ENCODE results near the gene INVS. TPM values are rescaled to one million over a fixed set of nuclear protein-coding genes. Genes with fewer than 3 reads are reported as not detected.
"Not testable (repeated sequence)": the region's sequence is repeated elsewhere in the genome, so short reads cannot be mapped to it uniquely, and the experiment has no call there.

Gene INVS
- total and polyA plus RNA-seq, 2 donors (not counting 3 experiments of a cell fraction or from before 2014, with no cell fraction given) = 8.5 to 17.9 TPM

DNA sequence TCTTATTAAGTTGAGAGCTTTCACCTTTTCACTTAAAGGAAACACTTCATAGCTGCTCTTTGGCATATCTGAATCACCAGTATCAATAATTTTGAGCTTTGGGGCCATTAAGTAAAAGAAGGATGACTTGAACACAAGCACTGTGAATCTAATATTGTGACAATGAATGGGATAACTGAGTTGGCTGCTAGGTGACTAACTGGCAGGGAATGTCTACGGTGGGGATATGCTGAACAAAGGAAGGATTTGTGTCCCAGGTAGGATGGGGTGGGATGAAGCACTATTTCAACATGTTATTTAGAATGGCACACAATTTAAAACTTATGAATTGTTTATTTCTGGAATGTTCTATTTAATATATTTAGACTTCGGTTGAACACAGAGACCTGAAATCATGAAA, 130.1 kb downstream of the INVS start:
- DNase-seq (ENCODE audit: low read depth, low spot score) (no peak), FAIRE-seq (no peak)
- intact Hi-C loops (cut with micrococcal nuclease) = no loop called here
- no peak overlapping the region for H2AFZ ChIP-seq (ENCODE audit: low read depth, low read length)
- H3K27me3 ChIP-seq (ENCODE audit: control insufficient read depth in 2 of 2, insufficient read depth in 2 of 2, low read length in 2 of 2) = no peaks in the 10 kb centered on the region
- ChIA-PET CTCF (interaction anchor here (1.5 kb wide), 1 partner anchor 13 kb away, joined by 3 read pairs; no protein-coding TSS in a partner anchor), POLR2A (no interaction called here)
- TF ChIP-seq POLR2AphosphoS5 (IDR thresholded peaks at IDR 0.05; ENCODE audit: insufficient read depth, low read depth, low read length) = no peak
- no peaks in the 10 kb centered on the region for H3K36me3 ChIP-seq (ENCODE audit: control insufficient read depth in 2 of 2, extremely low read depth in 1 of 2, insufficient read depth in 2 of 2, low read length in 2 of 2)
- no peaks in the 10 kb centered on the region for H3K79me2 ChIP-seq (ENCODE audit: control insufficient read depth, insufficient read depth, low read length)
- no peak overlapping the region for H3K4me3 ChIP-seq (replicated peaks in 1 of 3; ENCODE audit: insufficient read depth in 1 of 3, low read depth in 1 of 3, low read length in 3 of 3)
- H4K20me1 ChIP-seq (replicated peaks; ENCODE audit: control insufficient read depth, extremely low read depth, insufficient read depth, low read length) = no peaks in the 10 kb centered on the region
- dilution Hi-C loops (cut with MboI; ENCODE audit: extremely low pct_ligation_motif_present, low sequenced_read_pairs) = no loop called here
- no peaks in the 10 kb centered on the region for H3K9me3 ChIP-seq (replicated peaks; ENCODE audit: control insufficient read depth, insufficient read depth, low read length)
- H3K4me1 ChIP-seq (ENCODE audit: control insufficient read depth, extremely low read depth, insufficient read depth, low read length) = no peaks in the 10 kb centered on the region
- H3K4me2 ChIP-seq (ENCODE audit: insufficient read depth, low read length) = no peak overlapping the region
- H3K9me1 ChIP-seq (replicated peaks; ENCODE audit: control insufficient read depth, extremely low read depth, insufficient read depth, low read length) = peaks cover 2% of the 10 kb centered on the region
- BruUV-seq (replicated peaks) = no TSS peak
- no peak overlapping the region for H3K9ac ChIP-seq (replicated peaks; ENCODE audit: extremely low read depth, insufficient read depth, low read length)
- H3K27ac ChIP-seq (ENCODE audit: insufficient read depth, low read depth, low read length) = no peak overlapping the region

DNA sequence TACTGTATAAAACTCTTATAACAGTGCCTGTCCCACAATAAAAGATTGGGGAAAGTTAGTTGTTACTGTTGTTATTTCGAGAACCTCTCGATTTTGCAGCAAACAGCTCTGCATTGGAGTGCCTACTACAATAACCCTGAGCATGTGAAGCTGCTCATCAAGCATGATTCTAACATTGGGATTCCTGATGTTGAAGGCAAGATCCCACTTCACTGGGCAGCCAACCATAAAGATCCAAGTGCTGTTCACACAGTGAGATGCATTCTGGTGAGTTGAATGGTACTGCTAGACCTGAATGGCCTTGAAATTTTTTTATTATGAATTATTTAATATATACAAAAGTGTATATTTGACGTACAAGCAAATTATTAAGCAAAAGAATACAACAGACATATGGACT, 130.5 kb downstream of the INVS start:
- H3K4me3 ChIP-seq (replicated peaks in 1 of 3; ENCODE audit: insufficient read depth in 1 of 3, low read depth in 1 of 3, low read length in 3 of 3) = no peak overlapping the region
- H3K27ac ChIP-seq (ENCODE audit: insufficient read depth, low read depth, low read length) = no peak overlapping the region
- ChIA-PET CTCF (interaction anchor here (1.5 kb wide), 1 partner anchor 13 kb away, joined by 3 read pairs; no protein-coding TSS in a partner anchor), POLR2A (no interaction called here)
- H3K4me1 ChIP-seq (ENCODE audit: control insufficient read depth, extremely low read depth, insufficient read depth, low read length) = no peaks in the 10 kb centered on the region
- H3K9me3 ChIP-seq (replicated peaks; ENCODE audit: control insufficient read depth, insufficient read depth, low read length) = no peaks in the 10 kb centered on the region
- FAIRE-seq (no peak), DNase-seq (ENCODE audit: low read depth, low spot score) (no peak)
- intact Hi-C loops (cut with micrococcal nuclease) = no loop called here
- no peaks in the 10 kb centered on the region for H4K20me1 ChIP-seq (replicated peaks; ENCODE audit: control insufficient read depth, extremely low read depth, insufficient read depth, low read length)
- no peak overlapping the region for H2AFZ ChIP-seq (ENCODE audit: low read depth, low read length)
- peaks cover 2% of the 10 kb centered on the region for H3K9me1 ChIP-seq (replicated peaks; ENCODE audit: control insufficient read depth, extremely low read depth, insufficient read depth, low read length)
- H3K79me2 ChIP-seq (ENCODE audit: control insufficient read depth, insufficient read depth, low read length) = no peaks in the 10 kb centered on the region
- dilution Hi-C loops (cut with MboI; ENCODE audit: extremely low pct_ligation_motif_present, low sequenced_read_pairs) = no loop called here
- TF ChIP-seq JUN (IDR thresholded peaks at IDR 0.05; ENCODE audit: borderline replicate concordance, insufficient read depth, insufficient read length, low read depth) = no peak
- no peak for TF ChIP-seq EZH2 (IDR thresholded peaks at IDR 0.05; ENCODE audit: borderline replicate concordance, low read depth, low read length, severe bottlenecking)
- TF ChIP-seq, protein P1, sequence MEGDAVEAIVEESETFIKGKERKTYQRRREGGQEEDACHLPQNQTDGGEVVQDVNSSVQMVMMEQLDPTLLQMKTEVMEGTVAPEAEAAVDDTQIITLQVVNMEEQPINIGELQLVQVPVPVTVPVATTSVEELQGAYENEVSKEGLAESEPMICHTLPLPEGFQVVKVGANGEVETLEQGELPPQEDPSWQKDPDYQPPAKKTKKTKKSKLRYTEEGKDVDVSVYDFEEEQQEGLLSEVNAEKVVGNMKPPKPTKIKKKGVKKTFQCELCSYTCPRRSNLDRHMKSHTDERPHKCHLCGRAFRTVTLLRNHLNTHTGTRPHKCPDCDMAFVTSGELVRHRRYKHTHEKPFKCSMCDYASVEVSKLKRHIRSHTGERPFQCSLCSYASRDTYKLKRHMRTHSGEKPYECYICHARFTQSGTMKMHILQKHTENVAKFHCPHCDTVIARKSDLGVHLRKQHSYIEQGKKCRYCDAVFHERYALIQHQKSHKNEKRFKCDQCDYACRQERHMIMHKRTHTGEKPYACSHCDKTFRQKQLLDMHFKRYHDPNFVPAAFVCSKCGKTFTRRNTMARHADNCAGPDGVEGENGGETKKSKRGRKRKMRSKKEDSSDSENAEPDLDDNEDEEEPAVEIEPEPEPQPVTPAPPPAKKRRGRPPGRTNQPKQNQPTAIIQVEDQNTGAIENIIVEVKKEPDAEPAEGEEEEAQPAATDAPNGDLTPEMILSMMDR (IDR thresholded peaks at IDR 0.05; ENCODE audit: extremely low read depth in 1 of 2, insufficient read depth in 1 of 2, low read depth in 1 of 2, low read length in 2 of 2) = no peak
- no peak for TF ChIP-seq POLR2A (IDR thresholded peaks at IDR 0.05; ENCODE audit: low read depth, low read length)
- TF ChIP-seq MYC (IDR thresholded peaks at IDR 0.05; ENCODE audit: low read depth, low read length) = no peak
- no peak for TF ChIP-seq POLR2AphosphoS5 (IDR thresholded peaks at IDR 0.05; ENCODE audit: insufficient read depth, low read depth, low read length)
- no peak for TF ChIP-seq GATA2 (IDR thresholded peaks at IDR 0.05; ENCODE audit: insufficient read depth, insufficient read length, low read depth, low read length)
- TF ChIP-seq FOS (IDR thresholded peaks at IDR 0.05; ENCODE audit: borderline replicate concordance, insufficient read depth, low read length) = no peak
- TF ChIP-seq, protein P2, sequence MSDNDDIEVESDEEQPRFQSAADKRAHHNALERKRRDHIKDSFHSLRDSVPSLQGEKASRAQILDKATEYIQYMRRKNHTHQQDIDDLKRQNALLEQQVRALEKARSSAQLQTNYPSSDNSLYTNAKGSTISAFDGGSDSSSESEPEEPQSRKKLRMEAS (IDR thresholded peaks at IDR 0.05; ENCODE audit: insufficient read depth, insufficient read length) = no peak
- H3K4me2 ChIP-seq (ENCODE audit: insufficient read depth, low read length) = no peak overlapping the region
- H3K36me3 ChIP-seq (ENCODE audit: control insufficient read depth in 2 of 2, extremely low read depth in 1 of 2, insufficient read depth in 2 of 2, low read length in 2 of 2) = no peaks in the 10 kb centered on the region
- no peak overlapping the region for H3K9ac ChIP-seq (replicated peaks; ENCODE audit: extremely low read depth, insufficient read depth, low read length)
- BruUV-seq (replicated peaks) = no TSS peak
- no peaks in the 10 kb centered on the region for H3K27me3 ChIP-seq (ENCODE audit: control insufficient read depth in 2 of 2, insufficient read depth in 2 of 2, low read length in 2 of 2)

DNA sequence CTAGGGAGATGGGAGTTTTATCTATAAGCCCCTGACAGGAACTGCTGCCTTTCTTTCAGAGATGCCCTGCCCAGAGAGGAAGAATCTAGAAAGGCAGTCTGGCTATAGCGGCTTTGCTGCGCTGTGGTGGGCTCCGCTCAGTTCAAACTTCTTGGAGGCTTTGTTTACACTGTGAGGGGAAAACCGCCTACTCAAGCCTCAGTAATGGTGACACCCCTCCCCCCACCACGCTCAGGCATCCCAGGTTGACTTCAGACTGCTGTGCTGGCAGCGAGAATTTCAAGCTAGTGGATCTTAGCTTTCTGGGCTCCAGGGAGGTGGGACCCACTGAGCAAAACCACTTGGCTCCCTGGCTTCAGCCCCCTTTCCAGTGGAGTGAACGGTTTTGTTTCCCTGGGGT, 137.9 kb downstream of the INVS start:
- H3K4me2 ChIP-seq (ENCODE audit: insufficient read depth, low read length); H3K9me1 ChIP-seq (replicated peaks; ENCODE audit: control insufficient read depth, extremely low read depth, insufficient read depth, low read length); intact Hi-C loops (cut with micrococcal nuclease); DNase-seq (ENCODE audit: low read depth, low spot score); dilution Hi-C loops (cut with MboI; ENCODE audit: extremely low pct_ligation_motif_present, low sequenced_read_pairs); FAIRE-seq; H3K4me3 ChIP-seq (replicated peaks in 1 of 3; ENCODE audit: insufficient read depth in 1 of 3, low read depth in 1 of 3, low read length in 3 of 3); H2AFZ ChIP-seq (ENCODE audit: low read depth, low read length); H4K20me1 ChIP-seq (replicated peaks; ENCODE audit: control insufficient read depth, extremely low read depth, insufficient read depth, low read length); H3K27me3 ChIP-seq (ENCODE audit: control insufficient read depth in 2 of 2, insufficient read depth in 2 of 2, low read length in 2 of 2); POLR2A ChIA-PET; H3K4me1 ChIP-seq (ENCODE audit: control insufficient read depth, extremely low read depth, insufficient read depth, low read length); H3K9me3 ChIP-seq (replicated peaks; ENCODE audit: control insufficient read depth, insufficient read depth, low read length); CTCF ChIA-PET; BruUV-seq (replicated peaks); H3K79me2 ChIP-seq (ENCODE audit: control insufficient read depth, insufficient read depth, low read length); H3K9ac ChIP-seq (replicated peaks; ENCODE audit: extremely low read depth, insufficient read depth, low read length); H3K27ac ChIP-seq (ENCODE audit: insufficient read depth, low read depth, low read length); H3K36me3 ChIP-seq (ENCODE audit: control insufficient read depth in 2 of 2, extremely low read depth in 1 of 2, insufficient read depth in 2 of 2, low read length in 2 of 2): not testable (repeated sequence)
